Cortex of kidney (tissue), 1 donor: Measurements from ENCODE around the gene EFCC1.
"Not testable (repeated sequence)": the region's sequence is repeated elsewhere in the genome, so short reads cannot be mapped to it uniquely, and the experiment has no call there.

Experiments used
- DNase-seq: peaks from one replicate; lab custom pipeline; 2025; lab: John Stamatoyannopoulos, UW

The EFCC1 gene

DNA sequence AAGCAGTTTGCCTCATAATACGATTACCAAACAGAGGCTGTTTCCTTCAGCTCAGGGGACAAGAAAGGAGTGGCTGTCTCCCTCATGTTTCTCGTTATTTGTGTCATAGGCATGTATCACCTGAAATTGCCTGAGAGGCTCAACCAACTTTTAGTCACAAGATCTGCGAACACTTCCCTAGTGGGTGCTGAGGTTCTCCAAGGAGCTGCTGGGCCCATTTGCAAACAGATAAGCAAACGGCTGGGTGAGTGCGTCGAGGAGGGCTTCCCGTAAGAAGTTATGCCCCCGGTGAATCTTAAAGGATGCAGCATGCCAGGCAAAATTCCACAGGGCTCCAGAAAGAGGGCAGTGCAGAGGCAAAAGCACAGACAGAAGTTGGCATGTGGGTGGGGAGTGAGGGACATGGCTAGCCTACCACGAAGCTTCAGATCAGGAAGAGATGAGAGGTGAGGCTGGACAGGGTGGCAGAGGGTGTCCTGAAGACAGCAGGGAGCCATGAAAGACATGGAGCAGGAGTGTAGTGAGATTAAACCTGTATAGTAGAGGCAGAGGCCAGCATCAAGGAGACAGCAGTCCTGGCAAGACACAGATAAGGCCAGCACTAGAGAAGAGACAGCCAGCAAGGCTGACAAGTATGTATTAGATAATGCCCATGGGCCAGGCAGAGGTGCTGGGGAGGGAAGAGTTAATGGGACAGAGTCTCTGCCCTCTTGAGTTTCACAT, 55.5 kb downstream of the EFCC1 start:
- no peak for DNase-seq

DNA sequence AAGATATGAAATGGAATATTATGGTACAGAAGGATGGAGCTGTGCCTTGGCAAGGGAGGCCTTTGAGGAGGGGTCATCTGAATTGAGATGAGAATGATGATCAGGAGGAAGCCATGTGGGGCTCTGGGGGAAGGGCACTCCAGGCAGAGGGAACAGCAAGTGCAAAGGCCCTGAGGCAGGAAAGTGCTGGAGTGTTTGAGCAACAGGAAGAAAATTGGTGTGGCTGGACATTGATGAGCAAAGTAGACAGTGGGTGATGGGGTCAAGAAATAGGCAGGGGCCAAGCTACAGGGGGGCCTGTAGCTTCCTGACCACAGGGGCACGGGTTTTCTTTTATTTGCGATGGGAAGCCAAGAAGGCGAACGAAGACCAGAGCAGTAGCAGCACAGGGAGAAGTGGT, 56.1 kb downstream of the EFCC1 start:
- DNase-seq: no peak

DNA sequence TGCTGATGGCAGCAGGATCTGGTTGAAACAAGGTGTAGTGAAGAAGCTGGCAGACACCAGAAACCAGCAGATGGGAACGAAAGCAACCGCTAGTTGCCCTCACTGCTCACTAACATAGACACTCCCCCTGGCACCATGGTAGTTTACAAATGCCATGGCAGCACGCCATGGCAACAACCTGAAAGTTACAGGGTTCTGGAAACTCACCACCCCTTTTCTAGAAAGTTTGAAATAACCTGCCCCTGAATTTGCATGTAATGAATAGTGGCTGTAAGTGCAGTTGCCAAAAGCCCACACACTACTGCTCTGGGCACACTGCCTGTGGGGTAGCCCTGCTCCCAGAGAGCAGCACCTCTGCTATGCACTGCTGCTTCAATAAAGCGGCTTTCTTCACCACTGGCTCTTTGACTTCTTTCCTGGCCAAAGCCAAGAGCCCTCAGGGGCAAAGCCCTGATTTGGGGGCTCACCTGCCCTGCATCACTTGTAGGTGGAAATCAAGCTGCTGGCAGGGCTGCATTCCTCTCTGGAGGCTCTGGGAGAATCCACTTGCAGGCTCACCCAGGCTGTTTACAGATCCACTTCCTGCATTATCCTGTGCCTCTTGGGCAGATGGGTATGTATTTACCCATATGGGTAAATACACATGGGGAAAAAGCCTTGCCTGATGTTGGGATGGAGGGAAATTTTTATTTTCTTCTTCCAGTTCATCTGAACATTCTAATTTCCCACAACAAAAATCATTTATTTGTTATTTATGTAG, 57.5 kb downstream of the EFCC1 start:
- no peak for DNase-seq

GRCh38 chr3:129059311-129059958, 58.3 kb downstream of the EFCC1 start:
- no peak for DNase-seq

DNA sequence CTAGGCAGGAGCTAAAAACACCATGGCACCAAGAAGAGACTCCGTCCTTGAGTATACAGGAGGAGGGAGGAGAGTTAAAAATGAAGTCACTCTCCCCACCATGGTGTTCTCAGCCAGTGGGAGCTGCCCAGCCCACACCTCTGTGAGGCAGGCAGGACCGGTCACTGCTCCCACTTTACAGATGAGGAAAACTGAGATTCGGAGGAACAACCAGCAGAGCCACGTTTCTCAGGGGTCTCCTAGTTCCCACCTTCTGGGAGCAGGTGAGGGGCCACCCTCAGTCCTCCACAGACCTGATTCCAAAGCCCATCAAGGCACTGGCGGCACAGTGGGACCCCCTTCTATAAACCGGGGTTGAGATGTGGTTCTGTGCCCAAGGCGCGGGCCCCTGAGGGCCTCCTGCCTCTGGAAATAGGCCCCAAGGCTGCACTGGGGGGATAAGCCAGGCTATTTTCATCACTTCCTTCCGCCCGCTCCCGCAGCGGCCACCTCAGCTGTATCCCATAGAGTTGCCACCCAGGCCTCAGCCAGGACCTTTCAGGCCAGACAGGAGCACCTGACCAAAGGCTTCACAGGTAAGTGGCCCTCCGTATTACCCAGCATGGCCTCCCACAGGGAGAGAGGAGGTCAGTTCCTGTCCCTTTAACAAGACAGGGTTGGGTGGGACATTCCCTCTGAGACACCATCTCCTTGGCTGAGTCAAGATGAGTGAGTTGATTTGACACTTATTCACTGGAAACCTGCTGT, 59.3 kb downstream of the EFCC1 start, which contains the start of gene GP9:
Gene GP9 (plus strand): TSS at position 504 of the 747 bp plus-strand sequence. CDS start 961 bp downstream, outside the sequence.
- no peak for DNase-seq

DNA sequence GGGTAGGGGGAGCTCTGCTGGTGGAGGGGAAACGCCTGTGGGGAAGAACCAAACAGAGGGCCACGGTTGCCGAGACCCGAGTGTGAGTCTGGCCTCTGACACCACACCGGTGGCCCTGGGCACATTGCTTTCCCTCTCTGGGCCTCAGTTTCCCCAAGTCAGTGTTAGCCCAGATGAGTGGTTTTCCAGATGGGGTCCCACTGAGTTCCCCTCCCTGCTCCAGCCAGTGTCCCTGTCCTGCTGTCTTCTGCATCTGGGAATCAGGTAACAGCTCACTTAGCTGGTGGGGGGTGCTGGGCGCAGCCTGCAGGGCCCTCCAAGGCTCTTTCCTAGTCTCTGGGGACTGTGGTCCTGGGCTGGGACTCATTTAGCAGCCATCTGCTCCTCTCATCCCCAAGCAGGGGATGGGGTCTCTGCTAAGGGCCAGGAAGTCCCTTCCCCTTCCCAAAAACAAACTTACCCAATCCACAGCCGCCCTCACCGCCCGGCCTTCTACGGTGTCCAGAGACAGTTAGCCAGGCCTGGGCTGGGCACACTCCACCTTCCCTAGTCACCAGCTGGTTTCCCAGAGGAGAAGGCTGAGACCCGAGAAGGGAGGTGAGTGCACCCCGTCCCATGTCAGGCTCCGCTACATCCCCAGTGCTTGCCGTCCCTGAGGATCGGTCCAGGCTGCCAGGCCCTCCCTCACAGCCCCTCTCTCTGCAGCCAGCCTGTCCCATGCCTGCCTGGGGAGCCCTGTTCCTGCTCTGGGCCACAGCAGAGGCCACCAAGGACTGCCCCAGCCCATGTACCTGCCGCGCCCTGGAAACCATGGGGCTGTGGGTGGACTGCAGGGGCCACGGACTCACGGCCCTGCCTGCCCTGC, 60.2 kb downstream of the EFCC1 start:
- no peak for DNase-seq

DNA sequence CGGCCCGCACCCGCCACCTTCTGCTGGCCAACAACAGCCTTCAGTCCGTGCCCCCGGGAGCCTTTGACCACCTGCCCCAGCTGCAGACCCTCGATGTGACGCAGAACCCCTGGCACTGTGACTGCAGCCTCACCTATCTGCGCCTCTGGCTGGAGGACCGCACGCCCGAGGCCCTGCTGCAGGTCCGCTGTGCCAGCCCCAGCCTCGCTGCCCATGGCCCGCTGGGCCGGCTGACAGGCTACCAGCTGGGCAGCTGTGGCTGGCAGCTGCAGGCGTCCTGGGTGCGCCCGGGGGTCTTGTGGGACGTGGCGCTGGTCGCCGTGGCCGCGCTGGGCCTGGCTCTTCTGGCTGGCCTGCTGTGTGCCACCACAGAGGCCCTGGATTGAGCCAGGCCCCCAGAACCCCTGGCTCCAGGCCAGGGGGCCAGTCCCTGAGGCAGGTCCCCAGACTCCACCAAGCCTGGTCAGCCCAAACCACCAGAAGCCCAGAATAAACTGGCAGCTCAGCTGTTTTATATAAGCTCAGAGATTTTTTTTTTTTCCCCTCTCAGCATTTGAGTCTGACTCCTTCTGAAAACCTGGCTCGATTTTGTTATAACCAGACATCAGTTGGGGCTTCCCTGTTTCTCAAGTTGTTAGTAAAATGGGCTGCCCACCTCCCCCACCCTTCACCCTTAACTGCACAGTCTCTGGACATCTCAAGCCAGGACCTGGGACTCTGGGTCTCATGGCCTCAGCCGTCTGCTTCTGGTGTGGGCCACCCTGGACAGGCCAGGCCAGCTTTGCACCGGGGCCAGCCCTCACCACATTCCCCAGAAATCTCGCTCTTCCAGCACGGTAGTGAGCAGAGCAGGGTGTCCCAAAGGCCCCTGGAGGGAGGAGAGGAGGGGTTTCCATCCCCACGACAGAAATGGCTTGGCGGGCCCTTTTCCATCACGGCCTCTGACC, 61.1 kb downstream of the EFCC1 start:
- DNase-seq: no peak

DNA sequence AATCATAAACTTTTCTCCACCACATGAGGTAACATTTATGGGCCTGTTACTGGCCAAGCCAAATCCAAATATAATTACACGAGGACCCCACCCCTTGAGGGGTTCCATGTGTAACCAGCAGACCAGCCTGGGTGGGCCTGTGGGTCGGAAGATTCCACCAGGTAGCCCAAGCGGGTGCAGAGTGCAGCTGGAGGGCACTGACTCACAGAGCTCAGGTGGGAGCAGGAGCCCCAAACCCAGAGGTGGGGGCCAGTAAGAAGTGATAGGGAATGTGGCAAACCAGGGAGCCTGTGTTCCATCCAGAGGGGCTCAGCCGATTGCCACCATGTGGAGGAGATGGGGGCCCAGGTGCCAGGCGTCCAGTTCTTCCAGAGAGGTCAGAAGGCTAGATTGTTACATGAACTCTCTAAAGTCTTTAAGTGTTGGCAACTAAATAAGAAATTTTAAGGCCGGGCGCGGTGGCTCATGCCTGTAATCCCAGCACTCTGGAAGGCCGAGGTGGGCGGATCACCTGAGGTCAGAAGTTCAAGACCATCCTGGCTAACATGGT, 62.1 kb downstream of the EFCC1 start:
- no peak for DNase-seq

- no peak for DNase-seq
Measured at GRCh38 chr3:129063841-129064482, 62.9 kb downstream of the EFCC1 start.

GRCh38 chr3:129065016-129065719, 64.1 kb downstream of the EFCC1 start:
- DNase-seq: no peak

GRCh38 chr3:129065720-129066073, 64.6 kb downstream of the EFCC1 start:
- no peak for DNase-seq

- DNase-seq: not testable (repeated sequence)
Measured at GRCh38 chr3:129067719-129068118, 66.6 kb downstream of the EFCC1 start.

- no peak for DNase-seq
Measured at GRCh38 chr3:129068291-129068886, 67.3 kb downstream of the EFCC1 start.

GRCh38 chr3:129069313-129070085, 68.4 kb downstream of the EFCC1 start:
- DNase-seq: not testable (repeated sequence)

DNA sequence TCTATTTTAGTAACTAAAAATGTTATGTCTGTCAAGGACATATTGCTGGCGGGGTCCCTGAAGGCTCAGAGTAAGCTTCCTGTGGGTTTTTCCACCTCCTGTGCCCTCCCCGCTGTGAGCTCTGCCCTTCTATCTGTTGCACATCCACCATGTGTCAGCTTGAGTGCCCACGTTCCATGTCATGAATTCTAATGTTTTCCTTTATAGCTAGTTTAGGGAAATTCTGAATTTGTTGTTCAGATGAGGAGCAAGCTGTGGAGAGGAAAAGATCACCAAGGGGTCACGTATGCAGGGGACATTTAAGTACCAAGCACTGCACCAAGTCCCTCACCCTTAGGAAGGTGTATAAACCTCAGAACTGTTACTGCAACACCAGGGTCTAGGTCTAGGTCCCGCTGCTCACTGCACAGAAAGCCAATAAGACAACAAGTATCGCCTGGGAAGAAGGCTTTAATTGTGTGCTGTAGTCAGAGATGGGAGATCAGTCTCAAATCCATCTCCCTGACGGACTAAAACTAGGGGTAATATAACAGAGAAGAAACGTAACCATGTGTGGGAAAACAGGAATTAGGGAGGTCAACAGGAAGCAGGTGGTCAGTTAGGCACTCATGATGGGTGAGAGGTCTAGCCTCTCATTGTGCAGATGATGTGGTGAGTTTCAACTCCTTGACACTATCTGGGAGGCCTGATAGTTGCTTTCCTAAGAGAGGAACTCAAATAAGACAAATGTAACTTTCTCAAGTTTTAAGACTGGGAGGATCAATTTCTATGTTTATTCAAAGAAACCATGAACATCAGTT, 69.2 kb downstream of the EFCC1 start:
- no peak for DNase-seq

DNA sequence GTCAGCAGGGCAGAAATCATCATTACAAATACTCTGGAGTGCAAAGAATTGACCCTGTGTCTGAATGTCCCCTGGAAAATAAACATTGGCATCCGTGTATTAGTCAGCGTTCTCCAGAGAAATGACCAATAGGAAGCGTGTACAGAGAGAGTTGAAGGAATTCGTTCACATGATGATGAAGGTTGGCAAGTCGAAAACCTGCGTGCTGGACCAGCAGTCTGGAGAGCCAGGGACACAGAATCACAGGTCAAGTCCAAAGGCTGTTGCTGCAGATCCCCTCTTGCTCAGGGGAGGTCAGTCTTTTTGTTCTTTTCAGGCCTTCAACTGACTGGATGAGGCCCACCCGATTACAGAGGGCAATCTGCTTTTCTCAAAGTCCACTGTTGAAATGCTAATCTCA, 76.1 kb downstream of the EFCC1 start:
- no peak for DNase-seq

GRCh38 chr3:129078510-129078909, 77.4 kb downstream of the EFCC1 start:
- DNase-seq: no peak
